HL-60/S4 treated with retinoic acid at 250 ng/mL for 4 days and 3 days (cell line): ENCODE data around the gene MYBBP1A.

Source experiments
- in situ Hi-C: fragments of 300-500 bp; cut with MboI; formaldehyde crosslinking; loops from 2 replicates; pipeline ENCODE4 v1.7.0; 2022; ENCODE audit warnings: low sequenced_read_pairs

MYBBP1A gene

DNA sequence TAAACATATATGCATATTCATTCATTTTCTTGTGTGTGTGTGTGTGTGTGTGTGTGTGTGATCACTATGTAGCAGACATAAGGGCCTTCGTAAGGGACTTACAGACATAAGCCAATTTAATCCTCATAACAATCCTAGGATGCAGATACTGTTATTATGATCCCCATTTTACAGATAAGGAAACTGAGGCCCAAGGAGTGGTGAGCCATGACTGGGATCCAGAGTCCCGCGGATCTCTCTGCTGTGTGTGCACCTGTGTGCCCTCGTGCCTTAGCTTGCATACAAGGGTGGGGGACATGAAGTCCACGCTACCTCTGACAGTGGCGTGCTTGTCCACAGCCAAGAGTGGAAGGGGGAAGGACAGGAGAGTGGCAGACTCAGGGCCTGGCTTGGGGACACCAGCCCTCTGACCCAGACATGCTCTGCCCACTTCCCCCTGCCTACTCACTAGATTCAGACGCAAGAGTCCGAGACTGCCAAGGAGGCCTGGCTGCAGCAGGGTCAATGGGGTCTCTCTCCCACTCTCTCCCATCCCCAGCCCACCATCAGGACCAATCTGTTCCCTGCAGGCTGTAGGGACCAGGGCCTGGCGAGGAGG, 19.4 kb upstream of the MYBBP1A start:
- in situ Hi-C loops, result loop anchor here (25.0 kb wide), 1 partner anchor 313 kb away; the partner anchor contains the start of gene C17orf107

DNA sequence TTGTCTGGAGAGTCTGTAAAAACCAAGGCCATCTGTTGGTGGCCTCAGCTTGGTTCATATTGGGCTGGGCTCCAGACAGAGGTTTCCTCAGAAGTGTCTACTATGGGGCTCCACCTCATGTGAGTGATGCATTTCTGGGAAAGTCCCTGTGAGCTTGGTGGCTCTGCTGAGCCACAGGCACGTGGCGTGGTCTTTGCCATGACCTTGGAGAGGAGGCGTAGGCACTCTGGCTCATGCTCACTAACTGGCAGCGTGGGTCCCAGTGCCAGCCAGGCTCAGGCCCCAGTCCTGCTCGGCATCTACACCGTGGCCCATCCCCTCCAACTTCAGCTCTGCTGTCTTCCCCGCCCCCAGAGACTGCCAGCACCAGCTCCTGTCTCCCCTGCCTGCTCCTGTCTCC, 18.5 kb upstream of the MYBBP1A start:
- in situ Hi-C loops, result loop anchor here (25.0 kb wide), 1 partner anchor 314 kb away; the partner anchor contains the start of gene C17orf107

DNA sequence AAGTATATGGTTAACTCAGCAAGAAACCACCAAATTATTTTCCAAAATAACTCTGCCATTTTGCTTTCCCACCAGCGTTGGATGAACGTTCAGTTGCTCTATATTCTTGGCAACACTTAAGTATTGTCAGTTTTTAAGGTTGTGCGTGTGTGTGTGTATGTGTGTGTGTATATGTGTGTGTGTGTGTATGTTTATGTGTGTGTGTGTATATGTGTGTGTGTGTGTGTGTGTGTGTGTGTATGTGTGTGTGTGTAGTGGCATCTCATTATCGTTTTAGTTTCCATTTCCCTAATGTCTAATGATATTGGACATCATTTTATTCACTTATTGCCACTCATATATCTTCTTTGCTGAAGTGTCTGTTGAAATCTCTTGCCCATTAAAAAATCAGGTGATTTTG, 17.9 kb upstream of the MYBBP1A start:
- in situ Hi-C loops, result loop anchor here (25.0 kb wide), 1 partner anchor 314 kb away; the partner anchor contains the start of gene C17orf107

DNA sequence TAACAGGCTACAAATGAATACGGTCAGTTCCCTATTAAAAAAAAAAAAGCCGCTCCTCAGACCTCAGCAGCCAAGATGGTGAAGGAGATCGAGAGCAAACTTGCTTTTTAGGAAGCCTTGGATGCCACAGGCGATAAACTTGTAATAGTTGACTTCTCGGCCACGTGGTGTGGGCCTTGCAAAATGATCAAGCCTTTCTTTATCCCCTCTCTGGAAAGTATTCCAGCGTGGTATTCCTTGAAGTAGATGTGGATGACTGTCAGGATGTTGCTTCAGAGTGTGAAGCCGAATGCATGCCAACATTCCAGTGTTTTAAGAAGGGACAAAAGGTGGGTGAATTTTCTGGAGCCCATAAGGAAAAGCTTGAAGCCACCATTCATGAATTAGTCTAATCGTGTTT, 16.9 kb upstream of the MYBBP1A start:
- in situ Hi-C loops, result loop anchor here (25.0 kb wide), 1 partner anchor 315 kb away; the partner anchor contains the start of gene C17orf107

GRCh38 chr17:4569591-4569990, 14.4 kb upstream of the MYBBP1A start:
- in situ Hi-C loops, result loop anchor here (25.0 kb wide), 1 partner anchor 318 kb away; the partner anchor contains the start of gene C17orf107

DNA sequence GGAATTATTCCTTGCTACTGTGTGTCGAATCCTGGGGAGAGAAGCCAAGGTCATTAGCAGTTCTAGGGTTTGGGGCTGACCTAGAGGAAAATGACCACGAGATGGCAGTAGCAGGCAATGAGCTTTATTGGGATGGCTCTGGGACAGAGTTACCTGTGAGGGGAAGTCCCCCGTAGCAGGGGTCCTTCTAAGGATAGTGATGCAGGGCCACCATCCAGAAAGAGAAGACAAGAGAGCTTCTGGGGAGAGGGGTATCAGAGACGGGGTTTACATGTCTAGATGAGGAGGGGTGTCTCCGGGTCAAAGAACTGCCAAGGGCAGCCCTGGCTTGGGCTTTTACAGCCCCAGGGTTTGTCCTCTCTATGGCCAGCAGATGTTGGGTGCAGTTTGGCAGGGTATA, 11.6 kb upstream of the MYBBP1A start:
- in situ Hi-C loops, result loop anchor here (25.0 kb wide), 1 partner anchor 321 kb away; the partner anchor contains the start of gene C17orf107

GRCh38 chr17:4565209-4566141, 10.3 kb upstream of the MYBBP1A start:
- in situ Hi-C loops, result loop anchor here (25.0 kb wide), 1 partner anchor 322 kb away; the partner anchor contains the start of gene C17orf107

DNA sequence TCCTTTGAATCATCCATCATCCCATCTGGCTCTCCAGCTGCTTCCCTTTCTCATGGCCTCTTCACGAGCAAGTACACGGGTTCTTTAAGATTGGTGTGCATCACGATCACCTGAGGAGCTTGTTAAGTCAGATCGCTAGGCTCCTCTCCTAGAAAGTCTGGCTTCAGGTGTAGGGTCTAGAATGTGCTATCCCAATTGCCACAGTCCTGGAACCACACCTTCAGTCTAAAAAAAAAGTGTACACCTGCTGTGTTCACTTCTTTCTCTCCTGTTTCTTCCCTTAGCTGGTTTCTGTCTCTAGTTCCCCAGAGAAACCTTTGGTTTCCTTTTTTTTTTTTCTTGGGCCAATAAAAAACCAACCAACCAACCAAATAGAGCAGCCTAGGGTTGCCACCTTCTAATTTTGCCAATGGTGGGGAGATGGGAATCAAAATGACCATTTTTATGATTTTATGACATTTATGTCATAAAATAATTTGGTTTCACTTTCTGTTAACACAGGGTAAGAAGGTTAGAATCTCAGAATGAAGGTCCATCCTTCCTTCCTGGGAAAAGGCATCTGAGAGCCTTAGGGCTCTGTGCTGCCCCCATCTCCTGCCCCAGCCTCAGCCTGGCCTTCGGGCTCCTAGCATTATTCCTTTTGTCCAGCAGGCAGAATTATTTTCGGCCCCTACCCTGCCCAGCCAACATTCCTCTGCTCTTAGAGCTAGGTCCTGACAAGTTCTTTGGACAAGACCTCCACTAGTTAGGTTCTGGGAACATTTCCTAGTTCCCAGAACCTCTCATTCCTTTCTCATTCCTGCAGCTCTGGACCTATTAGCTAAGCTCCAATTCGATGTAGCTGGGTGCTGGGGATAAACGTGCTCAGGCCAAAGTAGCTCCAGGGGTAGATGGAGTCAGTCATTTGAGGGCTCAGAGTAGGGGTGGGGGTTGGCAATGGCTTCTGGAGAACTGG, 7.1 kb upstream of the MYBBP1A start:
- in situ Hi-C loops, result loop anchor here (25.0 kb wide), 1 partner anchor 325 kb away; the partner anchor contains the start of gene C17orf107

- in situ Hi-C loops, result loop anchor here (25.0 kb wide), 1 partner anchor 326 kb away; the partner anchor contains the start of gene C17orf107
Measured at GRCh38 chr17:4560837-4561256, 5.7 kb upstream of the MYBBP1A start.

DNA sequence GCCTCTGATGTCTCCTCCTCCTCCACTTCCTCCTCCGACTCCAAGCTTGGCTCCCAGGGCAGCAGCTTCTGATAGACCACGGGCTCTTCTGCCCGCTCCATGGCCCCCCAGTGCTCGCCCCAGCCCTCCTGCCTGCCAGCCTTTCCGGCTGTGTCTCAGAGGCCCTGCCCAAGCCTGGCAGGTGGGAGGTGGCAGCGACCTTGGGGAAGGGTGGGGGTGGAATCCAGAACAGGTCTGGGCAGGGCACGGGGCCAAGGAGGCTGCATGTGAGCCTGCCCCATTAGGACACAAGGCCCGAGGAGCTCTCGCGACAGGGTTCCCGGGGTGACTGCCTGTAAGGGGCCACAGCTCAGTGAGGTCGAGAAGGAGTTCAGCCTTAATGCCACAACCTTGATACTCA, 5.2 kb upstream of the MYBBP1A start, which contains the start of gene GGT6:
GGT6 (minus strand) TSS at position 157 of the 400 bp plus-strand sequence; CDS start at position 101, 56 bp downstream.
- in situ Hi-C loops, result loop anchor here (25.0 kb wide), 1 partner anchor 327 kb away; the partner anchor contains the start of gene C17orf107

GRCh38 chr17:4559966-4560365, 4.8 kb upstream of the MYBBP1A start:
- in situ Hi-C loops, result loop anchor here (25.0 kb wide), 1 partner anchor 327 kb away; the partner anchor contains the start of gene C17orf107

- in situ Hi-C loops, result loop anchor here (25.0 kb wide), 1 partner anchor 328 kb away; the partner anchor contains the start of gene C17orf107
Measured at GRCh38 chr17:4559139-4559791, 4.1 kb upstream of the MYBBP1A start.

DNA sequence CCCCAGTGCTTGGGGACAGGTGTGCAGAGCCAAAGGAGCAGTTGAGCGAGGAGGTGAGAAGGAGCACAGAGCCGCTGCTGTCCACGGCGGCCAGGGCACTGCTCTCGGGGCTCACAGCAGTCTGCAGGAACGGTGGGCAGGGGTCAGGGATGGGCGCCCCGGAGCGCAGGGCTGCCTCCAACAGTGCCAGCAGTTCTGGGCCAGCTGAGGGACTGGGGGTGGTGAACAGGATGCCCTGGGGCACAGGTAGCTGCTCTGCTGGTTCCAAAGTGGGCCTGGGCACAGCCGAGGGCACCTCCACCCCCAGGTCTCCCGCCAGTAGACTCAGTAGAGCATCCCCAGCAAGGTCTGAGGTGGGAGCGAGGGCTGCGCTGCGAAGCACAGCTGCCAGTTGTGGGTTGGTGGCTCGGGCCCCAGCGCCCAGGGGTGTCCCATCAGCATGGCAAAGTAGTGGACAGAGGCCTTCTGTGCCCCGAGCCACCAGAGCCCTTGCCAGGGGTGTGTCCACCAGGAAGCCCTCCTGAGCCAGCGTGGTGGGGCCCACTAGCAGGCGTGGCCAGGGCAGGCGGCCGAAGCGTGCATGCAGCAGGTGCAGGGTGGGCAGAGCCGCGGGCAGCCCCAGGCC, 3.3 kb upstream of the MYBBP1A start:
- in situ Hi-C loops, result loop anchor here (25.0 kb wide), 1 partner anchor 329 kb away; the partner anchor contains the start of gene C17orf107

DNA sequence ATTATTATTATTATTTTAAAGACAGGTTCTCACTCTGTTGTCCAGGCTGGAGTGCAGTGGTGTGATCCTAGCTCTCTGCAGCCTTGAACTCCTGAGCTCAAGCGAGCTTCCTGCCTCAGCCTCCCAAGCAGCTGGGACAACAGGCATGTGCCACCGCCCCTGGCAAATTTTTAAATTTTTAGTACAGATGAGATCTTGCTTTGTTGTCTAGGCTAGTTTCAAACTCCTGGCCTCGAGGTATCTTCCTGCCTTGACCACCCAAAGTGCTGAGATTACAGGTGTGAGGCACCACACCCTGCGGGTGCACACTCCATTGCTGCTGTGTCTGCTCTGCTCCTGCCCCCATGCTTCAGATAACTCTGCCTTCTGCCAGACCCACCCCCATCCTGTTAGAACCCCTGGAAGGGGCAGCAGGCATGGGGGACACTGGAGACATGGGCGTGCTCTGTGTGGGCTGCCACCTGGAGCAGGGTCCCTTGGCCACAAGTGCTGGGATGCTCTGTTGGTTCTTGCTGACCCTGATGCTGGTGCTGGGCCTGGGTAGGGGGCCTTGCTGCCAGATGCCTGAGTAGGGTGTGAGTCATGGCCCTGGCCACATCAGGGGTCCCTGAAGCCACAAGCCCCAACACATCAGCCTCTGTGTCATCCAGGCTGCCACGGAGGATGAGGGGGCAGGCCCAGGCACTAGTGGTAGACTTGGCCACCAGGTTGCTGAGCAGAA, 2.6 kb upstream of the MYBBP1A start:
- in situ Hi-C loops, result loop anchor here (25.0 kb wide), 1 partner anchor 330 kb away; the partner anchor contains the start of gene C17orf107

DNA sequence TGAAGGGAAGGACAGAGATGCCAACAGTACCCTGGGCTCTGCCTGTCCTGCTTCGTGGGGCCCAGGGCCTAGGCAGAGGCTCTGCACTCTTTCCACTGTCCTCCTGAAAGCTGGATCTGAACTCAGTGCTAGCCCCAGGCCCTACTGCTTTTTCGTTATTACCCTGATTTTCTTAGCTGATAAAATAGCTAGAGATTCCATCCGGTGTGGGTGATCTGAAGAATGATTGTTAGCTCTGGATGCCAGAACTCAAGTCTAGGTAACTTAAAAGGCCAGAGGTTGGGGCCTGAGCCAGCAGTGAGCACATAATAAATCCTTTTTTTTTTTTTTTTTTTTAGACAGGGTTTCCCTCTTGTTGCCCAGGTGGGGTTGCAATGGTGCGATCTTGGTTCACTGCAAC, 1.8 kb upstream of the MYBBP1A start:
- in situ Hi-C loops, result loop anchor here (25.0 kb wide), 1 partner anchor 330 kb away; the partner anchor contains the start of gene C17orf107

- in situ Hi-C loops, result loop anchor here (25.0 kb wide), 1 partner anchor 331 kb away; the partner anchor contains the start of gene C17orf107
Measured at GRCh38 chr17:4555873-4556759, 932 bp upstream of the MYBBP1A start.
